ENCODE data around the gene TRAPPC2. TPM values are rescaled to one million over a fixed set of nuclear protein-coding genes. Genes with fewer than 3 reads are reported as not detected.

The TRAPPC2 gene
- total RNA-seq, 1 experiment from 2014 or later, result 11.4 TPM

- no peaks in the 10 kb centered on the region for H3K36me3 ChIP-seq (ENCODE audit: control insufficient read depth, insufficient read depth, low read length)
- TF ChIP-seq TCF7L2 (IDR thresholded peaks at IDR 0.05; ENCODE audit: low read depth, low read length) (no peak), POLR2AphosphoS5 (IDR thresholded peaks at IDR 0.05; ENCODE audit: low read depth, low read length) (no peak), REST (IDR thresholded peaks at IDR 0.05; ENCODE audit: insufficient read depth in 1 of 2, low read depth in 2 of 2, low read length in 1 of 2) (no peak), SIN3A (IDR thresholded peaks at IDR 0.05; ENCODE audit: borderline replicate concordance, insufficient read depth, low read depth, low read length) (no peak), CTCF (IDR thresholded peaks at IDR 0.05) (no peak)
- H3K27ac ChIP-seq (ENCODE audit: low read length), result no peak overlapping the region
- H3K27me3 ChIP-seq (ENCODE audit: control insufficient read depth, insufficient read depth, low read length), result no peaks in the 10 kb centered on the region
- ATAC-seq (no peak), DNase-seq (ENCODE audit: low read depth, low spot score) (no peak)
- no TSS peak for BruUV-seq (replicated peaks)
- H3K4me1 ChIP-seq (ENCODE audit: control insufficient read depth, insufficient read depth, low read length), result peaks cover 3% of the 10 kb centered on the region
- ChIA-PET POLR2A (no interaction called here), CTCF (no interaction called here)
- H3K9me3 ChIP-seq (ENCODE audit: control insufficient read depth, insufficient read depth, low read depth, low read length), result no peaks in the 10 kb centered on the region
- intact Hi-C loops (cut with micrococcal nuclease; ENCODE audit: unreplicated experiment), result no loop called here
- in situ Hi-C loops (cut with HindIII; ENCODE audit: low pct_unique_long_range_greater_than_20kb, low sequenced_read_pairs), result no loop called here
- no peak overlapping the region for H3K4me3 ChIP-seq (ENCODE audit: low read depth in 2 of 2, low read length in 2 of 2)
Measured at GRCh38 chrX:13693341-13693961, 41.0 kb downstream of the TRAPPC2 start.

- no peaks in the 10 kb centered on the region for H3K36me3 ChIP-seq (ENCODE audit: control insufficient read depth, insufficient read depth, low read length)
- BruUV-seq (replicated peaks), result no TSS peak
- TF ChIP-seq SIN3A (IDR thresholded peaks at IDR 0.05; ENCODE audit: borderline replicate concordance, insufficient read depth, low read depth, low read length) (no peak), CTCF (IDR thresholded peaks at IDR 0.05) (no peak), REST (IDR thresholded peaks at IDR 0.05; ENCODE audit: insufficient read depth in 1 of 2, low read depth in 2 of 2, low read length in 1 of 2) (no peak), POLR2AphosphoS5 (IDR thresholded peaks at IDR 0.05; ENCODE audit: low read depth, low read length) (no peak), TCF7L2 (IDR thresholded peaks at IDR 0.05; ENCODE audit: low read depth, low read length) (no peak)
- H3K27ac ChIP-seq (ENCODE audit: low read length), result no peak overlapping the region
- no peaks in the 10 kb centered on the region for H3K27me3 ChIP-seq (ENCODE audit: control insufficient read depth, insufficient read depth, low read length)
- H3K4me1 ChIP-seq (ENCODE audit: control insufficient read depth, insufficient read depth, low read length), result peaks cover 3% of the 10 kb centered on the region
- in situ Hi-C loops (cut with HindIII; ENCODE audit: low pct_unique_long_range_greater_than_20kb, low sequenced_read_pairs) (no loop called here), intact Hi-C loops (cut with micrococcal nuclease; ENCODE audit: unreplicated experiment) (no loop called here)
- no peak overlapping the region for H3K4me3 ChIP-seq (ENCODE audit: low read depth in 2 of 2, low read length in 2 of 2)
- ATAC-seq (no peak), DNase-seq (ENCODE audit: low read depth, low spot score) (no peak)
- H3K9me3 ChIP-seq (ENCODE audit: control insufficient read depth, insufficient read depth, low read depth, low read length), result no peaks in the 10 kb centered on the region
- ChIA-PET CTCF (no interaction called here), POLR2A (no interaction called here)
Measured at GRCh38 chrX:13692771-13693231, 41.6 kb downstream of the TRAPPC2 start.

Measured in Panc1 (cell line).